Measurements from ENCODE around the gene THAP7.

- TF ChIP-seq CTCF (IDR thresholded peaks at IDR 0.05): no peak
- TF ChIP-seq POLR2AphosphoS5 (IDR thresholded peaks at IDR 0.05; ENCODE audit: insufficient read depth in 1 of 2, low read depth in 1 of 2): peak in 1 of 2 donors; percentile 39
Measured at GRCh38 chr22:20956258-20957101, 45.4 kb downstream of the THAP7 start.
